ENCODE measurements around the gene BMERB1. TPM values are rescaled to one million over a fixed set of nuclear protein-coding genes. Genes with fewer than 3 reads are reported as not detected.
"Not testable (repeated sequence)": the region's sequence is repeated elsewhere in the genome, so short reads cannot be mapped to it uniquely, and the experiment has no call there.

The BMERB1 gene
- polyA plus RNA-seq, 1 donor (not counting 4 experiments of a cell fraction or from before 2014, with no cell fraction given), result 7.8 TPM

DNA sequence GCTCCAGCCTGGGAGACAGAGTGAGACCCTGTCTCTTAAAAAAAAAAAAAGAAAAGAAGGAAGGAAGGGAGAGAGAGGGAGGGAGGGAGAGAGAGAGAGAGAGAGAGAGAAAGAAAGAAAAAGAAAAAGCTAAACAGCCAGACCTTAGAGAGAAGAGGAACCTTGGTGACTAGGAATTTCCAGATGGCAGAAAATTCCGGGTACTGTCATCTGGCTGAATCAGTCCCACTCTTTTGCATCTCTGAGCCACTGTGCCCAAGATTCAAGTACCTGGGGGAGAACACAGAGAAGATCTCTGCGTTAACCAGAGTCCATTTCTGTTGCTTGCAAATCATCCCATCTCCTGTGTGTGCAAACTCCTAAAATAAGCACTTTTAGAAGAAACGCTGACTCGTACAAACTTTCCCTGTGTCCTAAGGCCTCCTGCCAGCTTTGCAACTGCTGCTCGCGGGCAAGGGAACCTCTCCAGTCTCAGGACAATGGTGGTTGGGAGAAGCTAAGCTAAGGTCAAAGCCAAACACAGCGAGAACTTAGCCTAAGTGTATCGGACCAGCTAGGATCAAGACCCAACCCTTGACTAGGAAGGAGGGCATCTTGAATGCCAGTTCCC is 18.0 kb downstream of the BMERB1 start:
- DNase-seq (ENCODE audit: low read depth, low spot score) (no peak), FAIRE-seq (no peak)
- Histone ChIP-seq H3K9me1 (ENCODE audit: control insufficient read depth, extremely low read depth, insufficient read depth, low read length) (no peaks in the 10 kb centered on the region), H3K79me2 (ENCODE audit: control insufficient read depth, insufficient read depth, low read length) (no peaks in the 10 kb centered on the region), H3K4me3 (ENCODE audit: control insufficient read depth in 2 of 3, extremely low read depth in 1 of 3, insufficient read depth in 2 of 3, low read depth in 1 of 3, low read length in 3 of 3) (no peak overlapping the region), H3K4me1 (ENCODE audit: control insufficient read depth, extremely low read depth, insufficient read depth, low read length) (no peaks in the 10 kb centered on the region), H3K27me3 (ENCODE audit: control insufficient read depth, extremely low read depth, insufficient read depth, low read length) (no peaks in the 10 kb centered on the region), H3K36me3 (ENCODE audit: control insufficient read depth in 2 of 2, extremely low read depth in 1 of 2, insufficient read depth in 2 of 2, low read length in 2 of 2) (no peaks in the 10 kb centered on the region), H3K9me3 (ENCODE audit: control insufficient read depth, low read depth, low read length) (no peaks in the 10 kb centered on the region), H2AFZ (ENCODE audit: control insufficient read depth, low read length) (no peak overlapping the region), H3K9ac (ENCODE audit: control insufficient read depth, extremely low read depth, insufficient read depth, low read length) (no peak overlapping the region), H4K20me1 (ENCODE audit: control insufficient read depth, extremely low read depth, insufficient read depth, low read length) (no peaks in the 10 kb centered on the region), H3K4me2 (ENCODE audit: control insufficient read depth, extremely low read depth, insufficient read depth, low read depth, low read length) (no peak overlapping the region), H3K27ac (ENCODE audit: control insufficient read depth, insufficient read depth, low read length) (no peak overlapping the region)
- TF ChIP-seq, protein P1, sequence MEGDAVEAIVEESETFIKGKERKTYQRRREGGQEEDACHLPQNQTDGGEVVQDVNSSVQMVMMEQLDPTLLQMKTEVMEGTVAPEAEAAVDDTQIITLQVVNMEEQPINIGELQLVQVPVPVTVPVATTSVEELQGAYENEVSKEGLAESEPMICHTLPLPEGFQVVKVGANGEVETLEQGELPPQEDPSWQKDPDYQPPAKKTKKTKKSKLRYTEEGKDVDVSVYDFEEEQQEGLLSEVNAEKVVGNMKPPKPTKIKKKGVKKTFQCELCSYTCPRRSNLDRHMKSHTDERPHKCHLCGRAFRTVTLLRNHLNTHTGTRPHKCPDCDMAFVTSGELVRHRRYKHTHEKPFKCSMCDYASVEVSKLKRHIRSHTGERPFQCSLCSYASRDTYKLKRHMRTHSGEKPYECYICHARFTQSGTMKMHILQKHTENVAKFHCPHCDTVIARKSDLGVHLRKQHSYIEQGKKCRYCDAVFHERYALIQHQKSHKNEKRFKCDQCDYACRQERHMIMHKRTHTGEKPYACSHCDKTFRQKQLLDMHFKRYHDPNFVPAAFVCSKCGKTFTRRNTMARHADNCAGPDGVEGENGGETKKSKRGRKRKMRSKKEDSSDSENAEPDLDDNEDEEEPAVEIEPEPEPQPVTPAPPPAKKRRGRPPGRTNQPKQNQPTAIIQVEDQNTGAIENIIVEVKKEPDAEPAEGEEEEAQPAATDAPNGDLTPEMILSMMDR (optimal IDR thresholded peaks at IDR 0.05 in 1 of 3, IDR thresholded peaks at IDR 0.05 in 1 of 3, conservative IDR thresholded peaks at IDR 0.05 in 1 of 3; ENCODE audit: extremely low read depth in 1 of 3, insufficient read depth in 2 of 3, low read length in 3 of 3), result no peak
- TF ChIP-seq EZH2 (IDR thresholded peaks at IDR 0.05; ENCODE audit: low read length), result no peak
- dilution Hi-C loops (cut with MboI; ENCODE audit: extremely low pct_ligation_motif_present, low sequenced_read_pairs), result no loop called here

DNA sequence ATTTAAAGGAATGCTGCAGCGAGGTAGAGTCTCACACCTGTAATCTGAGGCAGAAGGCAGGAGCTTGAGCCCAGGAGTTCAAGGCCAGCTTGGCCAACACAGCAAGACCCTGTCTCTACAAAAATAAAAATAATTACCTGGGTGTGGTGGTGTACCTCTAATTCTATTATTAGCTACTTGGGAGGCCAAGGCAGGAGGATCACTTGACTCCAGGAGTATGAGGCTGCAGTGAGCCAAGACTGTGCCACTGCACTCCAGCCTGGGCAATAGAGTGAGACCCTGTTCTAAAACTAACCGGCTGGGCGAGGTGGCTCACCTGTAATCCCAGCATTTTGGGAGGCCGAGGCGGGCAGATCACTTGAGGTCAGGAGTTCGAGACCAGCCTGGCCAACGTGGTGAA is 18.9 kb downstream of the BMERB1 start:
- H3K9ac ChIP-seq (ENCODE audit: control insufficient read depth, extremely low read depth, insufficient read depth, low read length); H3K9me3 ChIP-seq (ENCODE audit: control insufficient read depth, low read depth, low read length); H3K27ac ChIP-seq (ENCODE audit: control insufficient read depth, insufficient read depth, low read length); H3K79me2 ChIP-seq (ENCODE audit: control insufficient read depth, insufficient read depth, low read length); H3K36me3 ChIP-seq (ENCODE audit: control insufficient read depth in 2 of 2, extremely low read depth in 1 of 2, insufficient read depth in 2 of 2, low read length in 2 of 2); dilution Hi-C loops (cut with MboI; ENCODE audit: extremely low pct_ligation_motif_present, low sequenced_read_pairs); H3K4me1 ChIP-seq (ENCODE audit: control insufficient read depth, extremely low read depth, insufficient read depth, low read length); FAIRE-seq; H3K9me1 ChIP-seq (ENCODE audit: control insufficient read depth, extremely low read depth, insufficient read depth, low read length); H2AFZ ChIP-seq (ENCODE audit: control insufficient read depth, low read length); H4K20me1 ChIP-seq (ENCODE audit: control insufficient read depth, extremely low read depth, insufficient read depth, low read length); H3K27me3 ChIP-seq (ENCODE audit: control insufficient read depth, extremely low read depth, insufficient read depth, low read length); H3K4me3 ChIP-seq (ENCODE audit: control insufficient read depth in 2 of 3, extremely low read depth in 1 of 3, insufficient read depth in 2 of 3, low read depth in 1 of 3, low read length in 3 of 3); H3K4me2 ChIP-seq (ENCODE audit: control insufficient read depth, extremely low read depth, insufficient read depth, low read depth, low read length); DNase-seq (ENCODE audit: low read depth, low spot score): not testable (repeated sequence)

DNA sequence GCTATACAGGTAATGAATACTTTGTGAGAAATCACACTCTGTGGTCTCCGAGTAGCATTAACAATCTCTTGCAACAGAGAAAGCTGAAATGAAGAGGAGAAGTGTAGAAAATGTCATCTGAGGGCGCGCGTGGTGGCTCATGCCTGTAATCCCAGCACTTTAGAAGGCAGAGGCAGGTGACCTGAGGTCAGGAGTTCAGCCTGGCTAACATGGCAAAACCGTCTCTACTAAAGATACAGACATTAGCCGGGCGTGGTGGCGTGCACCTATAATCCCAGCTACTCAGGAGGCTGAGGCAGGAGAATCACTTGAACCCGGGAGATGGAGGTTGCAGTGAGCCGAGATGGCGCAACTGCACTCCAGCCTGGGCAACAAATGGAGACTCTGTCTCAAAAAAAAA is 20.5 kb downstream of the BMERB1 start:
- FAIRE-seq; dilution Hi-C loops (cut with MboI; ENCODE audit: extremely low pct_ligation_motif_present, low sequenced_read_pairs): not testable (repeated sequence)

More for the DNA sequence above, 20.5 kb downstream of the BMERB1 start:
- DNase-seq (ENCODE audit: low read depth, low spot score); H2AFZ ChIP-seq (ENCODE audit: control insufficient read depth, low read length); H3K9me1 ChIP-seq (ENCODE audit: control insufficient read depth, extremely low read depth, insufficient read depth, low read length); H3K4me1 ChIP-seq (ENCODE audit: control insufficient read depth, extremely low read depth, insufficient read depth, low read length); H3K4me3 ChIP-seq (ENCODE audit: control insufficient read depth in 2 of 3, extremely low read depth in 1 of 3, insufficient read depth in 2 of 3, low read depth in 1 of 3, low read length in 3 of 3); H3K27ac ChIP-seq (ENCODE audit: control insufficient read depth, insufficient read depth, low read length); H3K9me3 ChIP-seq (ENCODE audit: control insufficient read depth, low read depth, low read length); H3K27me3 ChIP-seq (ENCODE audit: control insufficient read depth, extremely low read depth, insufficient read depth, low read length); H3K9ac ChIP-seq (ENCODE audit: control insufficient read depth, extremely low read depth, insufficient read depth, low read length); H3K79me2 ChIP-seq (ENCODE audit: control insufficient read depth, insufficient read depth, low read length); H3K4me2 ChIP-seq (ENCODE audit: control insufficient read depth, extremely low read depth, insufficient read depth, low read depth, low read length); H4K20me1 ChIP-seq (ENCODE audit: control insufficient read depth, extremely low read depth, insufficient read depth, low read length); H3K36me3 ChIP-seq (ENCODE audit: control insufficient read depth in 2 of 2, extremely low read depth in 1 of 2, insufficient read depth in 2 of 2, low read length in 2 of 2): not testable (repeated sequence)

Data from keratinocyte (primary cell).